CD4-positive, alpha-beta T cell (primary cell): Measurements from ENCODE around the gene CEP20. TPM values are rescaled to one million over a fixed set of nuclear protein-coding genes. Genes with fewer than 3 reads are reported as not detected.
"Not testable (repeated sequence)": the region's sequence is repeated elsewhere in the genome, so short reads cannot be mapped to it uniquely, and the experiment has no call there.

ENCODE experiments used
- ATAC-seq: fragments of 200-7000 bp; cut with Tn5 transposase; one replicate; pipeline ENCODE4 v1.10.0; 2022; ENCODE audit warnings: mild to moderate bottlenecking; ENCODE audit not compliant: poor library complexity
- CTCF ChIA-PET: fragments of 350-600 bp; sonication (Branson Sonifier 250); formaldehyde crosslinking; loops from one replicate; lab custom pipeline; 2021; ENCODE audit warnings: antibody characterized with exemption, inconsistent platforms; lab: Charles Lee
- POLR2A ChIA-PET: fragments of 350-600 bp; sonication (Branson Sonifier 250); formaldehyde crosslinking; loops from one replicate; lab custom pipeline; 2021; ENCODE audit warnings: antibody characterized with exemption, inconsistent platforms; lab: Charles Lee
- DNase-seq, 14 experiments: peaks; one replicate each; pipeline ENCODE4 v3.0.0-alpha.2; 2013 to 2020; ENCODE audit warnings: mixed read lengths in 2 of 14
- H3K27ac ChIP-seq, 2 donors: one replicate each; pipeline versions ENCODE4 v1.5.1 to v1.7.0; 2013; ENCODE audit warnings: low read length in 2 of 2, low read depth in 1 of 2, mild to moderate bottlenecking in 1 of 2
- H3K27me3 ChIP-seq, 2 experiments: 1 replicate in 1 of 2; 2 replicates in 1 of 2; pipeline versions ENCODE4 v1.6.1 to v1.7.0; 2013; ENCODE audit warnings: low read length in 2 of 2, control low read depth in 1 of 2, mild to moderate bottlenecking in 1 of 2, moderate library complexity in 1 of 2; ENCODE audit not compliant: insufficient read depth in 2 of 2, control insufficient read depth in 1 of 2
- H3K36me3 ChIP-seq: one replicate; pipeline ENCODE4 v1.6.1; 2013; ENCODE audit warnings: low read length, control low read depth; ENCODE audit not compliant: insufficient read depth
- H3K4me1 ChIP-seq: one replicate; pipeline ENCODE4 v1.6.1; 2013; ENCODE audit warnings: low read length, control low read depth; ENCODE audit not compliant: insufficient read depth
- H3K4me3 ChIP-seq: one replicate; pipeline ENCODE4 v1.5.1; 2013; ENCODE audit warnings: mild to moderate bottlenecking, low read length, moderate library complexity
- H3K9me3 ChIP-seq, 2 experiments: 1 replicate in 1 of 2; 2 replicates in 1 of 2; pipeline versions ENCODE4 v1.6.1 to v1.7.0; 2013; ENCODE audit warnings: low read length in 2 of 2, mild to moderate bottlenecking in 2 of 2, control low read depth in 1 of 2, moderate library complexity in 1 of 2; ENCODE audit not compliant: control insufficient read depth in 1 of 2, insufficient read depth in 1 of 2
- H3K27ac Mint-ChIP-seq: one replicate; pipeline ENCODE4 v1.8.0; 2020; ENCODE audit warnings: mixed read lengths
- H3K27me3 Mint-ChIP-seq: one replicate; pipeline ENCODE4 v1.8.0; 2021; ENCODE audit warnings: mixed read lengths
- H3K36me3 Mint-ChIP-seq: one replicate; pipeline ENCODE4 v1.8.0; 2021; ENCODE audit warnings: low read depth, mixed read lengths
- H3K4me1 Mint-ChIP-seq: one replicate; pipeline ENCODE4 v1.8.0; 2021; ENCODE audit warnings: low read depth, mixed read lengths
- H3K4me3 Mint-ChIP-seq: one replicate; pipeline ENCODE4 v1.8.0; 2020; ENCODE audit warnings: mild to moderate bottlenecking, mixed read lengths
- H3K9me3 Mint-ChIP-seq: one replicate; pipeline ENCODE4 v1.8.0; 2020; ENCODE audit warnings: mixed read lengths
- CTCF ChIP-seq: fragments of 200-600 bp; IDR thresholded peaks from one replicate; pipeline ENCODE4 v1.8.0; 2022; ENCODE audit warnings: antibody characterized with exemption, mild to moderate bottlenecking
- intact Hi-C, 2 experiments: fragments of 100-400 bp; cut with DNase I in 1 of 2; cut with micrococcal nuclease in 1 of 2; formaldehyde crosslinking; loops; one replicate each; pipeline versions ENCODE4 v1.15.1 to v1.9.0; 2023 to 2025; cut with DNase I, micrococcal nuclease
- total RNA-seq, 174 experiments: library from RNA in 2 of 174; stranded (reverse) in 2 of 174; gene quantifications; one replicate each; pipeline ENCODE4 v1.2.3 and lab custom pipeline; 2021 to 2026

CEP20 gene
- total RNA-seq, 2 experiments from 2014 or later: 14.4 to 15.5 TPM

DNA sequence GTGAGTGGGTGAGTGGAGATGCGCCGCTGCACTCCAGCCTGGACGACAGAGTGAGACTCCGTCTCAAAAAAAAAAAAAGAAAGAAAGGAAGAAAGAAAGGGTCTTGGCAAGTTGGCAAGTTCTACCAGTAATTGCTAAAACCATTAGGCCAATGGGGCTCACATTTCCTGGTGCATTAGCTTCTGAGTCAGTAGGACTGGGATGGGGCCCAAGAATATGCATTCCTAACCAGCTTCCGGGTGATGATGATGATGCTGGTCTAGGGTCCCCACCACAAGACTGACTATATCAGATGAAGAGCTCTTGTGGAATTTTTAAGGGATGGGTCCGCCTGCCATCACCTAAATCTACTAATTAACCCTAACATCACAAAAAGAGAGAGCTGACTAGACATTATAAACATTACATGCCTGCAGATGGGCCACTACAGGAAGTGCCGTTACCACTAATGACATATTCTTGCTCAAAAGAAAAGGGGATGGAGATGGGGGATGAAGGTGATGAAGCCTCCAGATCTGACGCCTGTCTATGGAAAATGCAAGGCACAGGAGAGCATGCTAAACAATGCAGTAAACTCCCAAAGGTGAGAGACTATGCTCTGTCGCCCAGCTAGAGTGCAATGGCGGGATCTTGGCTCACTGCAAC lies 44.6 kb downstream of the CEP20 start:
- DNase-seq: no peak
- H3K36me3 Mint-ChIP-seq: no peaks in the 10 kb centered on the region
- Histone ChIP-seq H3K9me3 (no peaks in the 10 kb centered on the region), H3K4me1 (no peaks in the 10 kb centered on the region), H3K4me3 (no peak overlapping the region), H3K27me3 (no peaks in the 10 kb centered on the region), H3K27ac (no peak overlapping the region), H3K36me3 (no peaks in the 10 kb centered on the region)
- intact Hi-C loops: no loop called here
- H3K27ac Mint-ChIP-seq: no peak overlapping the region
- H3K27me3 Mint-ChIP-seq: no peaks in the 10 kb centered on the region
- TF ChIP-seq CTCF: no peak
- H3K4me1 Mint-ChIP-seq: no peaks in the 10 kb centered on the region
- ChIA-PET CTCF (no interaction called here), POLR2A (no interaction called here)
- H3K9me3 Mint-ChIP-seq: no peaks in the 10 kb centered on the region
- ATAC-seq: no peak
- H3K4me3 Mint-ChIP-seq: no peak overlapping the region

GRCh38 chr16:15839204-15839603 lies 49.2 kb downstream of the CEP20 start:
- H3K9me3 Mint-ChIP-seq, ATAC-seq, CTCF ChIA-PET, DNase-seq, H3K4me3 ChIP-seq, H3K36me3 ChIP-seq, H3K27ac Mint-ChIP-seq, H3K27me3 Mint-ChIP-seq, POLR2A ChIA-PET, H3K27ac ChIP-seq, H3K36me3 Mint-ChIP-seq, intact Hi-C loops, H3K4me3 Mint-ChIP-seq, H3K9me3 ChIP-seq, H3K27me3 ChIP-seq, H3K4me1 Mint-ChIP-seq, H3K4me1 ChIP-seq: not testable (repeated sequence)

DNA sequence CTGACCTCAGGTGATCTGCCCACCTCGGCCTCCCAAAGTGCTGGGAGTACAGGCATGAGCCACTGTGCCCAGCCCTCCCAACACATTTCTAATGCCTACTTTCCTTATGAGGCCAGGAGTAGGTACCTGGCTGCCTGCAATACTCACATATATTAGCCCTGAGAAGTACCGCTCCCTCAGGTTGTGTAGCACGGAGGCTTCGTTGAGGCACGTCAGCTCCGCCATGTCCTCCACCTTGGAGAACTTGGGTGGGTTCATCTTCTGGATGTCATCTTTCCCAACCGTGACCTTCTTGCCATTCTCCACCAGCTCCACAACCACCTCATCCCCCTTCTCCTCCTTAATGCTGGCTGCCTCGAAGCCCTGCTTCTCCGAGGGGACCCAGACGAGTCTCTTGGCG lies 50.6 kb downstream of the CEP20 start:
- H3K4me3 Mint-ChIP-seq: no peak overlapping the region
- H3K36me3 Mint-ChIP-seq: no peaks in the 10 kb centered on the region
- Histone ChIP-seq H3K4me3 (no peak overlapping the region), H3K9me3 (no peaks in the 10 kb centered on the region), H3K27me3 (no peaks in the 10 kb centered on the region), H3K4me1 (no peaks in the 10 kb centered on the region), H3K27ac (no peak overlapping the region), H3K36me3 (no peaks in the 10 kb centered on the region)
- TF ChIP-seq CTCF: no peak
- H3K4me1 Mint-ChIP-seq: no peaks in the 10 kb centered on the region
- ATAC-seq: no peak
- no peak overlapping the region for H3K27ac Mint-ChIP-seq
- ChIA-PET POLR2A (no interaction called here), CTCF (no interaction called here)
- DNase-seq: no peak
- no peaks in the 10 kb centered on the region for H3K27me3 Mint-ChIP-seq
- intact Hi-C loops: no loop called here
- H3K9me3 Mint-ChIP-seq: no peaks in the 10 kb centered on the region

- Histone ChIP-seq H3K36me3 (no peaks in the 10 kb centered on the region), H3K4me1 (no peaks in the 10 kb centered on the region), H3K27me3 (no peaks in the 10 kb centered on the region), H3K4me3 (no peak overlapping the region), H3K27ac (no peak overlapping the region), H3K9me3 (no peaks in the 10 kb centered on the region)
- Mint-ChIP-seq H3K4me1 (no peaks in the 10 kb centered on the region), H3K4me3 (no peak overlapping the region), H3K27ac (no peak overlapping the region), H3K9me3 (no peaks in the 10 kb centered on the region), H3K27me3 (no peaks in the 10 kb centered on the region), H3K36me3 (no peaks in the 10 kb centered on the region)
- ChIA-PET CTCF (no interaction called here), POLR2A (no interaction called here)
- ATAC-seq: no peak
- TF ChIP-seq CTCF: no peak
- intact Hi-C loops: no loop called here
- DNase-seq: no peak
Measured at GRCh38 chr16:15836965-15837611, 51.3 kb downstream of the CEP20 start.
